Gastroesophageal sphincter (tissue), 4 donors: ENCODE data around the gene XG. TPM values are rescaled to one million over a fixed set of nuclear protein-coding genes. Genes with fewer than 3 reads are reported as not detected.
"Not testable (repeated sequence)": the region's sequence is repeated elsewhere in the genome, so short reads cannot be mapped to it uniquely, and the experiment has no call there.

Experiments used
- ATAC-seq: fragments of 150-250 bp; one replicate; pipeline ENCODE4 v1.9.1; 2016; ENCODE audit warnings: mild to moderate bottlenecking, moderate library complexity
- H3K27ac ChIP-seq, 4 donors: fragments of 200-600 bp; sonication (generic) in 3 of 4; 1 replicate in 3 of 4; 2 replicates in 1 of 4; pipeline ENCODE4 v1.5.1; 2016 to 2019
- H3K27me3 ChIP-seq: fragments of 200-600 bp; sonication (generic); one replicate; pipeline ENCODE4 v1.5.1; 2019
- H3K36me3 ChIP-seq, 2 donors: fragments of 200-600 bp; sonication (generic); one replicate each; pipeline ENCODE4 v1.5.1; 2019; ENCODE audit warnings: control low read depth in 1 of 2
- H3K4me1 ChIP-seq, 3 donors: fragments of 200-600 bp; sonication (generic); 1 replicate in 2 of 3; 2 replicates in 1 of 3; pipeline ENCODE4 v1.5.1; 2016 to 2019; ENCODE audit warnings: control low read depth in 2 of 3
- H3K4me3 ChIP-seq, 2 donors: fragments of 200-600 bp; sonication (generic); one replicate each; pipeline ENCODE4 v1.5.1; 2019; ENCODE audit warnings: mild to moderate bottlenecking in 1 of 2, moderate library complexity in 1 of 2
- H3K9me3 ChIP-seq, 3 donors: fragments of 200-600 bp; sonication (generic); one replicate each; pipeline ENCODE4 v1.5.1; 2017 to 2019; ENCODE audit warnings: control low read depth in 2 of 3
- EP300 ChIP-seq: sonication (generic); formaldehyde crosslinking; IDR thresholded peaks from one replicate; pipeline ENCODE4 v1.6.1; 2017; ENCODE audit warnings: antibody characterized with exemption, mild to moderate bottlenecking
- POLR2A ChIP-seq, 2 donors: fragments of 450-650 bp; IDR thresholded peaks; one replicate each; pipeline ENCODE4 v1.6.1; 2017; ENCODE audit warnings: antibody characterized with exemption in 2 of 2, mild to moderate bottlenecking in 2 of 2, moderate library complexity in 1 of 2
- POLR2AphosphoS5 ChIP-seq: sonication (generic); formaldehyde crosslinking; IDR thresholded peaks from one replicate; pipeline ENCODE4 v1.6.1; 2017; ENCODE audit warnings: antibody characterized with exemption
- WGBS, 2 donors: methylation state at CpG; one replicate each; pipeline ENCODE4 v1.1.5; 2018; ENCODE audit warnings: low coverage in 1 of 2; 5-methylcytosine and 5-hydroxymethylcytosine counted together
- total RNA-seq, 4 donors: library from RNA; depleted of rRNA; stranded (reverse); fragments of >200 nt; gene quantifications; one replicate each; pipeline ENCODE4 v1.1.0, GENCODE V29; 2016
- TF ChIP-seq, protein P1 (sequence below), 4 experiments: fragments of 200-600 bp in 2 of 4; fragments of 450-650 bp in 2 of 4; sonication (generic) in 1 of 4; IDR thresholded peaks; one replicate each; pipeline ENCODE4 v1.5.1; 2017 to 2019; ENCODE audit warnings: antibody characterized with exemption in 4 of 4, mild to moderate bottlenecking in 2 of 4, moderate library complexity in 2 of 4

The XG gene
- total RNA-seq, 4 donors from 2014 or later, result 0.19 to 0.67 (median 0.47) TPM; not detected in 1

- no peak for ATAC-seq
- WGBS, 2 donors, result 100% methylated on average over 2 of the region's 2 CpGs; no CpG with 5 or more reads in 1 of the 2 donors
- TF ChIP-seq EP300, result no peak
- TF ChIP-seq POLR2A (IDR thresholded peaks at IDR 0.05), result no peak
- TF ChIP-seq, protein P1, sequence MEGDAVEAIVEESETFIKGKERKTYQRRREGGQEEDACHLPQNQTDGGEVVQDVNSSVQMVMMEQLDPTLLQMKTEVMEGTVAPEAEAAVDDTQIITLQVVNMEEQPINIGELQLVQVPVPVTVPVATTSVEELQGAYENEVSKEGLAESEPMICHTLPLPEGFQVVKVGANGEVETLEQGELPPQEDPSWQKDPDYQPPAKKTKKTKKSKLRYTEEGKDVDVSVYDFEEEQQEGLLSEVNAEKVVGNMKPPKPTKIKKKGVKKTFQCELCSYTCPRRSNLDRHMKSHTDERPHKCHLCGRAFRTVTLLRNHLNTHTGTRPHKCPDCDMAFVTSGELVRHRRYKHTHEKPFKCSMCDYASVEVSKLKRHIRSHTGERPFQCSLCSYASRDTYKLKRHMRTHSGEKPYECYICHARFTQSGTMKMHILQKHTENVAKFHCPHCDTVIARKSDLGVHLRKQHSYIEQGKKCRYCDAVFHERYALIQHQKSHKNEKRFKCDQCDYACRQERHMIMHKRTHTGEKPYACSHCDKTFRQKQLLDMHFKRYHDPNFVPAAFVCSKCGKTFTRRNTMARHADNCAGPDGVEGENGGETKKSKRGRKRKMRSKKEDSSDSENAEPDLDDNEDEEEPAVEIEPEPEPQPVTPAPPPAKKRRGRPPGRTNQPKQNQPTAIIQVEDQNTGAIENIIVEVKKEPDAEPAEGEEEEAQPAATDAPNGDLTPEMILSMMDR (IDR thresholded peaks at IDR 0.05), result no peak
- TF ChIP-seq POLR2AphosphoS5, result no peak
- peaks cover 0 to 96% of the 10 kb centered on the region in 2 donors for H3K36me3 ChIP-seq
- H3K4me3 ChIP-seq, result no peak overlapping the region
- no peaks in the 10 kb centered on the region for H3K9me3 ChIP-seq
- no peaks in the 10 kb centered on the region for H3K27me3 ChIP-seq
- H3K4me1 ChIP-seq, result peaks cover 0 to under 1% (median 0%) of the 10 kb centered on the region in 3 donors
- H3K27ac ChIP-seq, result no peak overlapping the region
Observed at GRCh38 chrX:2718821-2719220, 33.0 kb upstream of the XG start.

GRCh38 chrX:2719774-2720447, 31.9 kb upstream of the XG start:
- no peak for TF ChIP-seq EP300
- TF ChIP-seq, protein P1 (IDR thresholded peaks at IDR 0.05), result no peak
- TF ChIP-seq POLR2AphosphoS5, result no peak
- no peak for TF ChIP-seq POLR2A (IDR thresholded peaks at IDR 0.05)
- Histone ChIP-seq H3K27me3 (no peaks in the 10 kb centered on the region), H3K27ac (no peak overlapping the region), H3K9me3 (no peaks in the 10 kb centered on the region), H3K36me3 (peaks cover 0 to 100% of the 10 kb centered on the region in 2 donors), H3K4me1 (no peaks in the 10 kb centered on the region), H3K4me3 (no peak overlapping the region)
- WGBS, 2 donors, result 95 to 96% methylated on average over 4 to 9 of the region's 10 CpGs
- no peak for ATAC-seq

GRCh38 chrX:2723286-2723879, 28.5 kb upstream of the XG start:
- TF ChIP-seq EP300 (no peak), POLR2A (IDR thresholded peaks at IDR 0.05) (no peak), POLR2AphosphoS5 (no peak)
- TF ChIP-seq, protein P1 (IDR thresholded peaks at IDR 0.05), result no peak
- Histone ChIP-seq H3K27ac (no peak overlapping the region), H3K27me3 (no peaks in the 10 kb centered on the region), H3K4me1 (no peaks in the 10 kb centered on the region), H3K36me3 (peaks cover 0 to 100% of the 10 kb centered on the region in 2 donors), H3K9me3 (no peaks in the 10 kb centered on the region), H3K4me3 (no peak overlapping the region)
- ATAC-seq, result no peak
- 78 to 100% methylated on average over 1 to 8 of the region's 20 CpGs for WGBS, 2 donors

GRCh38 chrX:2727264-2727663, 24.6 kb upstream of the XG start:
- H3K27me3 ChIP-seq, H3K4me1 ChIP-seq, ATAC-seq, H3K9me3 ChIP-seq, H3K27ac ChIP-seq, H3K4me3 ChIP-seq: not testable (repeated sequence)
- 80 to 100% methylated on average over 1 to 6 of the region's 11 CpGs for whole genome bisulfite sequencing, 2 donors
- peaks cover 0 to 100% of the 10 kb centered on the region in 2 donors for H3K36me3 ChIP-seq

GRCh38 chrX:2732076-2732475, 19.8 kb upstream of the XG start:
- Histone ChIP-seq H3K4me3 (no peak overlapping the region), H3K27ac (no peak overlapping the region), H3K36me3 (peaks cover 0 to 95% of the 10 kb centered on the region in 2 donors), H3K27me3 (no peaks in the 10 kb centered on the region), H3K9me3 (no peaks in the 10 kb centered on the region), H3K4me1 (no peaks in the 10 kb centered on the region)
- ATAC-seq, result no peak
- TF ChIP-seq, protein P1 (IDR thresholded peaks at IDR 0.05), result no peak
- no peak for TF ChIP-seq POLR2AphosphoS5
- no peak for TF ChIP-seq EP300
- TF ChIP-seq POLR2A (IDR thresholded peaks at IDR 0.05), result no peak
- WGBS, 2 donors, result 77 to 85% methylated on average over 4 to 9 of the region's 9 CpGs
